GM19239 (cell line): ENCODE measurements around the gene CACNA2D4.
A peak's percentile ranks its signal among the peaks of the same experiment; 100 is the strongest.

Source experiments
- DNase-seq: peaks from one replicate; pipeline ENCODE4 v3.0.0; 2011; ENCODE audit warnings: low spot score; ENCODE audit not compliant: insufficient read length
- FAIRE-seq: peaks from 2 replicates; lab custom pipeline; 2011; peaks lifted over from hg19 to GRCh38; lab: Jason Lieb, UNC

Gene CACNA2D4

DNA sequence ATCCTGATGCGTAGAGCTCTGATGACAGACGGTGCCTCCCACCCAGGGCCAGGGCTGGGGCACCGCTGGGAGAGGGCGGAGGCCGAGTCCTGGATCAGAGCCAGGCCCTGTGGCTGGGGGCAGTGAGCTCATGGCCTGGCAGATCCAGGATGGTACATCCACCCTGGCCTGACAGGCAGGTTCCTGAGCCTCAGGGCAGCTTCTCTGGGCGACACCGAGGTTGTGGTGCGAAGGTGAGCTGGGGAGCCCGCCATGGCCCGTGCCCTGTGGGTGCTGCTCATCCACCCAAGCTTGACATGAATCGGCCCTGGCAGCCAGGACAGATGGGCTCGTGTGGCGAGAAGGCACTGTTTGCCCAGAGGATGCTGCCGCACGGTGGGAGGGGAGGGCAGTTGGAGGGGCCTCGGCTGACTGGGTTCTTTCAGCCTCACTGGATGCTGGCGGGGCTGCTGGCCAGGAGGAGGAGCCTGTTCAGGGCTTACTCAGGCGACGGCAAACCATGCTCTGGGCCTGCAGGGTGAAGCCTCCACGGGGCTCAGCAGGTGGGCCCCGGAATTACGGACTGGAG, 81.5 kb downstream of the CACNA2D4 start:
- DNase-seq (no peak), FAIRE-seq (no peak)

DNA sequence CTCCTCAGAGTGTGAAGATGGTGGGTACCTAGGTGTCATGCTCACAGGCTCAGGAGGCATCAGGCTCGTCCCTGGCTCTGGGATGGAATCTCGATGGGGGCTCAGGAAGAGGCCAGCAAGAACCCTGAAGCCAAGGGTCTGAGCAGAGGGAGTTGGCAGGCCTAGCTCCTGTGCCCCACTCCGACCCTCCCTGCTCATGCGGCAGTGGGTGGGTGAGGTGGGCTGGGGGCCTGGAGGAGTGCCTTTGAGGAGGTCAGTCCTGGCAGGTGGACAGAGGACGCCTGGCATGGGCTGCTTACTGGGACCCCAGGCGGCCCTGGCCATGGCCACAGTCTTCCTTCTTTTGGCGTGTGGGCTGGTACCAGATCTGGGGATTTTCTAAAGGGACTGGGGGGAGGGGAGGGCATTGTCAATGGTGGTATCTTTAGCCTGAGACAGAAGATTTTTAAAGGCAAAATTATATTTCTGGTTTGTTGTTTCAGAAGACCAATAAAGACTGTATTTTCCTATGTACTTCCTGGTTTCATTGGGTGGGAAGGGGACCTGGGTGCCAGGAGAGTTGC, 82.1 kb downstream of the CACNA2D4 start:
- DNase-seq (no peak), FAIRE-seq (no peak)

DNA sequence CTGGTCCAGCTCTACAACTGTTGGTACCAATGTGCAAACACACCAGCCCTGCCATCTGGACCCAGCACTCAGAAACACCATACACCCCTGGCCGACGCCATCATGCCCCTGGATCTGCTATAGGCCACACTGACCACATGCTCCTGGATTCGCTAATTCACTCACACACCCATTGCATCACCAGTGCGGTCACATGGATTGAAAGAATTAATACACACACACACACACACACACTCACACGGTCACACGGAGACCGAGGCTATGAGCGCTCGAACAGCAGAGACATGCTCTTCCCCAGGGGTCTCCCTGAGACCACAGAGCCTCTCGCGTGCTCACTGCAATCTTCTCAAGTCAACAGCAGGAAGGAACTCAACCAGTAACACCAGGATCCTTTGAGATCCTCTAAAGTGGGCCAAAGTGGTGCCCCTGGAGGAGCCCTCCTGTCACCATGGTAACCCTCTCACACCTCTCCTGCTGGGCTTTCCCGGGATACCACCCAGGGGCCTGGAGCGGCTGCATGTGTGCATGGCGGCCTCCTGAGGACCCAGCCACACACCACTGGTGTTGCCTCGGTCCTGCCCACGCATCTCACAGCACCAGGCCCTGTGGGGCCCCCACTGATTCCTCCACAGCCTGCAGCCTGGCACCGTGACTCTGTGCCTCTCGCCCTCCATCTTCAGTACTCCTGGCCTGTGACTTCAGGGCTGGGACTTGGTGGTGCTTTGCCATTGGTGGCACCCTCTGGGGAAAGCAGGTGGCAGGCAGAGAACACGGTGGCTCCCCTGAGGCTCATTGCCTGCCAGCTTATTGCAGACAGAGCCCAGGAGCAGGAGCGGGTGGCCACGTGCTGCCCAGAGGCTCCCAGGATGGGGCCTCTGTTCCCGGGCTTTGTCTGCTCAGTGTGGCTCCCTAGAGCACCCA, 83.0 kb downstream of the CACNA2D4 start:
- DNase-seq (no peak), FAIRE-seq (no peak)

DNA sequence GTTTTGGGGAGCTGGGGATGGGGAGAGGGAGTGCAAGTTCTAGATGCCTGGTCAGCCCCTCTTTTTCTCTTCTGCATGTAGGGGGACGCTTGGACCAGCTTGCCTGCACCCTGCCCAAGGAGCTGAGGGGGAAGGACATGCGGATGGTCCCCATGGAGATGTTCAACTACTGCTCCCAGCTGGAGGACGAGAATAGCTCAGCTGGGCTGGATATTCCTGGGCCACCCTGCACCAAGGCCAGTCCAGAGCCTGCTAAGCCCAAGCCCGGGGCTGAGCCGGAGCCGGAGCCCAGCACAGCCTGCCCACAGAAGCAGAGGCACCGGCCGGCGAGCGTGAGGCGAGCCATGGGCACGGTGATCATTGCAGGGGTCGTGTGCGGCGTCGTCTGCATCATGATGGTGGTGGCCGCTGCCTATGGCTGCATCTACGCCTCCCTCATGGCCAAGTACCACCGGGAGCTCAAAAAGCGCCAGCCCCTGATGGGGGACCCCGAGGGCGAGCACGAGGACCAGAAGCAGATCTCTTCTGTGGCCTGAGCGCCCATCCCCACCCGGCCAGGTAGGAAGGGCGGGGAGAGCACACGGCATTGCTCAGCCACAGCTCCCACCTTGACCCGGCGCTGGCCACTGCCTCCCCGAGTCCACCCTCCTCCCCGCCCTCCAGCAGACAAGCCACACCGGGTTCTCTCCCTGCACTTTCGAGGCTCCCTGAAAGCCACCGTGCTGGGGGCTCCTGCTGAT, 84.1 kb downstream of the CACNA2D4 start:
- FAIRE-seq (no peak), DNase-seq (no peak)

DNA sequence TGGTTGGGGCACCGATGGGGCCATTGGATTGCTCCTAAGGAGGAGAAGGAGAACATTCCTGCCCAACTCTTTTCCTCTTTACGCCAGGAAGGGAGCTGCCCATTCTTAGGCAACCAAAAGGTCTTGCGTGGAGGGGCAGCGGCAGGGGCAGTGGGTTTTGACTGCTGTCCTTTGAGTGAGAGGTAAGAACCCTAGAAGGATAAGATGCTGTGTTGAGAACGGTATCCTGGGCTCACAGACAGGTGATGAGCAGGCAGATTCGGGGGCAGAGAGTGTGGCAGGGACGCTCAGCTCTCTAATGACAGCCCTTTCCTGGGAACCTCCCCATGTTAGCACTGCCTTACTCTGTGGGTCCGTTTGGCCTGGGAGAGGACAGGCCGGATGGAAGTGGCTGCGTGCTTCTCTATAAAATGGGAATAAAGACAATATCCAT, 84.8 kb downstream of the CACNA2D4 start:
- DNase-seq (no peak), FAIRE-seq (no peak)

DNA sequence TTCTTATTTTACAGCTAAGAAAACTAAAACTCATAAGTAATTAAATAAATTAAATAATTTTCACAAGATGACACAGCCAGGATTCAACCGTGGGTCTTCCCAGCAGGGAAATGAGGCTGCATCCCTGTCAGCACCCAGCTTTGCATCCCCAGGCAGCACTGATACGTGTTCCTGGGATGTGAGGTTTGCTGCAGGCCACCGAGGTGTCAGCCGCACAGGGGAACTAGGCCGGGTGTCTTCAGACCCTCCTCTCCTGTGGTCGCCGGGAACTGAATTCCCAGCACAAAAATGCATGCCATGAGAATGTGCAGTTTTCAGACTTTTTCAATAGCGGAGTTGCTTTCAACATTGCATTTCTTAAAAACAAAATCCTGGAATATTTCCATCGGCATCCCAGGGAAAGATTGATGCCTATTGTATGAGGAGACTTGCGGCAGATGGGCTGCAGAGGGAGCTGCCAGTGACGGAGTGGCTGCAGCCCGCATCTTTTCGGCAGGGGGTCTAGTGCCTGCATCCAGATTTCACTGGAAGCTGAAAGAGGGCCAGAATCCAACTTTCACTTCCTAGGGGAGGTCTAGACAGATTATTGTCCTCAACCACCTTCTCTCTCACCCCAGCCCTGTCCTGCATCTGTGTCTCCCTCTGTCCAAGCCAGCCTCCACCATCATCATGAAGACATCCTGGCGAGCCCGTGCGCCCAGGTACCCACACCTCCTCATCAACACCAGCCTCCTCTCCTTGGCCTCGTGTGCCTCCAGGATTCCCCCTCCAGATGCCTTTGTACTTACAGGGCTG, 85.5 kb downstream of the CACNA2D4 start:
- DNase-seq, result no peak

GRCh38 chr12:1830981-1831963, 87.2 kb downstream of the CACNA2D4 start:
- no peak for FAIRE-seq
- DNase-seq, result peak; percentile 38

More for the DNA sequence above, 85.5 kb downstream of the CACNA2D4 start:
- no peak for FAIRE-seq

GRCh38 chr12:1830401-1830845, 88.0 kb downstream of the CACNA2D4 start:
- DNase-seq (no peak), FAIRE-seq (no peak)

DNA sequence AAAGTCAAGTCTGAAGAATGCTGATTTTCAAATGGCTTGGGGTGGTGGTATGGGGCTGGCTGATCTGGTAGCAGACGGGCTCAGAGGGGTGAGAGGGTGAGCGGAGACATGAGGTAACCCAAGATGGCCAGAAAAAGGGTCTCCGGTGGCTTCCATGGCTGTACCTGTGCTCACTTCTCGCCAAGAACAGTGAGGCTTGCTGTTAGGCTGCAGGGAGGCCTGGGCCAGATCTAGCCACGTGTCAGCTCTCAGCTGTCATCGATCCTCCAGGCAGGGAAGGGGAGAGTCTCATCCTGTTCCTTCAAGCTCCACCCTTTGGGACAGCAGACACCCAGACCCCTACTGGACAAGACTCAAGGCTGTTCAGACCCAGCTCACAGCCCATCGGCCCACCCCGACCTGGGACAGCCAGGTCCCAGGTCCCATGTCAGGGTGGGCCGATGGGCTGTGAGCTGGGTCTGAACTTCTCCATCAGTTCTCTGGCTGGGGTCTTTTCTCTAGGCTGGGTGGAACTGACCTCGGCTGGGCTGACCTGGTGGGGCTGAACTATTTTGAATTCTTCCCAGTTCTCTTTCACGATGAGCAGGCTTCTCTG, 89.0 kb downstream of the CACNA2D4 start:
- FAIRE-seq, result no peak
- no peak for DNase-seq

DNA sequence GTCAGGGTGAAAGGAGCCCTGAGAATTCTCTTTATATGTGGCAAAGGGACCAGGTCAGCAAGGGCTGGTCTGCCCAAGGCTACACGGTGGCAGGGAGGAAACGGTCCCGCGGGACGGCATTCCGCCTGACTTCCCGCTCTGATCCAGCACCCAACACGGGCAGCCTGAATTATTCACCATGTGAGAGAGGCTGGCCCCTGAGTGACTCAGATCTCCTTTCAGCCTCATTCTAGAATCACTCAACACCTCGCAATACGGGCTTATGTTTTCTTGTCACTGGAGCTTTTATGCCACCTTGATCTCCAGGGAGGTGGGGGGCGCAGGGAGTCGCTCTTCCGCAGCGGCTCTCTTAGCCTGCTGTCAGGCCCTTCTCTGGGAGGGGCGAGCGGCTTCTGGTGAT, 89.6 kb downstream of the CACNA2D4 start:
- DNase-seq, result no peak
- FAIRE-seq, result no peak

GRCh38 chr12:1827826-1828805, 90.3 kb downstream of the CACNA2D4 start:
- DNase-seq, result no peak
- no peak for FAIRE-seq

- FAIRE-seq (no peak), DNase-seq (no peak)
These were observed 91.4 kb downstream of the CACNA2D4 start for GRCh38 chr12:1826867-1827705.

DNA sequence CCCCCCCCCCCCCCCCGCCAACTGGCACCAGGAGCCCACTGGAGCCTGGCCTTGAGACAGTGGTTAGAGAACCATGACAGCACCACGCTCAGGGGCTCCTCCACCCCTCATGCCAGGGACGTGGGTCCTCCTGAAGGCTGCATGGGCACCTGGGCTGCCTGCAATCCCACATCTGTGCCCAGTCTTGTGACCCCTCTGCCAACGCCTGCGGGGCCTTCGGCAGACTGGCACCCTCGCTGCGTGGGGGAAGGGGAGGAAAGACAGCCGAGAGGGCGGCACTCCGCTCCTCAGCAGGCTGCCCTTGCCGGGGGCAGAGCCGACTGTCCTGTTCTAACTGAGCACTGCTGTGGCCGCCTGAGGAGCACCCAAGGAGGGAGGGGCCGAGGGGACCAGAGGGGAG, 92.1 kb downstream of the CACNA2D4 start:
- FAIRE-seq (no peak), DNase-seq (no peak)

GRCh38 chr12:1825382-1826102, 92.9 kb downstream of the CACNA2D4 start:
- no peak for DNase-seq
- no peak for FAIRE-seq

DNA sequence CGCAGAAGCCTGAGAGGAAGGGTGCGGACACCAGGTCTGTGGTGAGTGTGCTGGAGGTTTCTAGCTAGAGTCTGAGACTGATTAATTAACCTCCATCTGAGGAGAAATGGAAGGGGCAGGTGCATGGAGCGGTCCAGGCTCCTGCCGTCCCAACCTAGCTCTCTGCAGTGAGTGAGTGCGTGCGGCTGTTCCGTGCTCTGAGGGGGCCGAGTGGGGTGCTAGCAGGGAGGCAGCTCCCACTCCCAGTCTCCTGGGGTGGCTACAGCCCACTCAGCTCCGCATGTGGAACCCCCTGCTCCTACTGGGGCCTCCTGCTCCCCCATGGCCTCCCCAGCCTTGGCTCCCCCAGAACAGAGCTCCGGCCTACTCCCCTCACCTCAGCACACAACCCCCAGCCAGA, 95.2 kb downstream of the CACNA2D4 start:
- DNase-seq (no peak), FAIRE-seq (no peak)

DNA sequence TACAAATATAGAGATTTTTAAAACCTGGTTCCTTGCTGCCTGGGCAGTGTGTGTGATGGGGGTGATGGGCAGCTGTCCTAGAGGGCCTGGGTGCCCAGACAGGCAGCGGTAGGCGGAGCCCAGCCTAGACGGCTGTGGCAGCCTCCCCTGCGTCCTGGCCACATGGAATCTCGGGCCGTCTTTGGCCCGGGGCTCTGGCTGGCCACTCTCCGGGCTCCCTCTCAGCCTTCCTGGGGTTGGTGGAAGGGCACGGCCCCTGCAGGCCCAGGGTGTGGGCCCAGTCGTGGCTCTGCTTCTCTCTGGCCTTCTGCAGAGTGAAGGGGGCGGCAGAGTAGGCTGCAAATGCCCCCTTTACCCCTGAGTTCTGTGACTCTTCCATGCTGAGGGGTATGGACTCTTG, 95.8 kb downstream of the CACNA2D4 start:
- DNase-seq, result no peak
- no peak for FAIRE-seq
